ENCODE data around the gene TARS2. TPM values are rescaled to one million over a fixed set of nuclear protein-coding genes. Genes with fewer than 3 reads are reported as not detected.

Gene TARS2
- total and polyA plus RNA-seq, 2 donors from 2014 or later = 20.4 to 25.6 TPM

DNA sequence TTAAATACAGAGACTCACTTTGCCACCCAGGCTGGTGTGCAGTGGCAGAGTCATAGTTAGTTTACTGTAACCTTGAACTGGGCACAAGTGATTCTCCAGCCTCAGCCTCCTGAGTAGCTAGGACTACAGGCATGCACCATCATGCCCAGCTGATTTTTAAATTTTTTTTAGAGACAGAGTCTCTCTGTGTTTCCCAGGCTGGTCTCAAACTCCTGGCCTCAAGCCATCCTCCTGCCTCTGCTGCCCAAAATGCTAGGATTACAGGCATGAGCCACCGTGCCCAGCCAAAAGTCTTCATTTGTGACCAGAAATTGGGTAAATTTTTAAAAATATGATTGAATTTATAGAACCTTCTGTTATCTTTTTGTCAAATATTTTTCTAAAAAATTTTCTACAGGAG is 17.9 kb upstream of the TARS2 start:
- no peak for DNase-seq
- Histone ChIP-seq H3K27me3 (ENCODE audit: control insufficient read depth, insufficient read depth, low read length) (no peaks in the 10 kb centered on the region), H3K4me1 (ENCODE audit: control insufficient read depth in 2 of 3, insufficient read depth in 2 of 3, low read depth in 1 of 3, low read length in 3 of 3) (no peaks in the 10 kb centered on the region), H3K9me3 (ENCODE audit: control insufficient read depth in 2 of 3, insufficient read depth in 1 of 3, low read length in 3 of 3) (no peaks in the 10 kb centered on the region), H3K9ac (ENCODE audit: low read length in 3 of 3) (no peak overlapping the region), H3K4me3 (ENCODE audit: low read length in 3 of 3) (no peak overlapping the region), H3K36me3 (ENCODE audit: control insufficient read depth in 2 of 3, insufficient read depth in 3 of 3, low read length in 3 of 3) (peaks cover 10 to 37% (median 27%) of the 10 kb centered on the region in 3 donors), H3K27ac (ENCODE audit: low read depth in 2 of 2, low read length in 2 of 2) (no peak overlapping the region)
- intact Hi-C loops (cut with DNase I) = loop anchor here (10.0 kb wide), 1 partner anchor 66 kb away; no protein-coding TSS in a partner anchor
- no peak for FAIRE-seq
- TF ChIP-seq, protein P1, sequence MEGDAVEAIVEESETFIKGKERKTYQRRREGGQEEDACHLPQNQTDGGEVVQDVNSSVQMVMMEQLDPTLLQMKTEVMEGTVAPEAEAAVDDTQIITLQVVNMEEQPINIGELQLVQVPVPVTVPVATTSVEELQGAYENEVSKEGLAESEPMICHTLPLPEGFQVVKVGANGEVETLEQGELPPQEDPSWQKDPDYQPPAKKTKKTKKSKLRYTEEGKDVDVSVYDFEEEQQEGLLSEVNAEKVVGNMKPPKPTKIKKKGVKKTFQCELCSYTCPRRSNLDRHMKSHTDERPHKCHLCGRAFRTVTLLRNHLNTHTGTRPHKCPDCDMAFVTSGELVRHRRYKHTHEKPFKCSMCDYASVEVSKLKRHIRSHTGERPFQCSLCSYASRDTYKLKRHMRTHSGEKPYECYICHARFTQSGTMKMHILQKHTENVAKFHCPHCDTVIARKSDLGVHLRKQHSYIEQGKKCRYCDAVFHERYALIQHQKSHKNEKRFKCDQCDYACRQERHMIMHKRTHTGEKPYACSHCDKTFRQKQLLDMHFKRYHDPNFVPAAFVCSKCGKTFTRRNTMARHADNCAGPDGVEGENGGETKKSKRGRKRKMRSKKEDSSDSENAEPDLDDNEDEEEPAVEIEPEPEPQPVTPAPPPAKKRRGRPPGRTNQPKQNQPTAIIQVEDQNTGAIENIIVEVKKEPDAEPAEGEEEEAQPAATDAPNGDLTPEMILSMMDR (IDR thresholded peaks at IDR 0.05; ENCODE audit: borderline replicate concordance, extremely low read depth, insufficient read depth) = no peak

DNA sequence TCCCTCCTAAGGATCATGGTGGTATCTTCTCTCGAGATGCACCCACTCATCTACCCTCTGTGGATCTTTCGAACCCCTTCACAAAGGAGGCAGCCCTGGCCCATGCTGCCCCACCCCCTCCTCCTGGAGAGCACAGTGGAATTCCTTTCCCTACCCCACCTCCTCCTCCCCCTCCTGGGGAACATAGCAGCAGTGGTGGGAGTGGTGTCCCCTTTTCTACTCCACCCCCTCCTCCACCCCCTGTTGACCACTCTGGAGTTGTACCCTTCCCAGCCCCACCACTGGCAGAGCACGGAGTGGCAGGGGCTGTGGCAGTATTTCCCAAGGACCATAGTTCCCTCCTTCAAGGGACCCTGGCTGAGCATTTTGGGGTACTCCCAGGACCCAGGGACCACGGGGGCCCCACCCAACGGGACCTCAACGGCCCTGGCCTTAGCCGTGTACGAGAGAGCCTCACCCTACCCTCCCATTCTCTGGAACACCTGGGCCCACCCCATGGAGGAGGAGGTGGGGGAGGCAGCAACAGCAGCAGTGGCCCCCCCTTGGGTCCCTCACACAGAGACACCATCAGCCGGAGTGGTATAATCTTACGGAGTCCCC is 14.5 kb upstream of the TARS2 start:
- DNase-seq (no peak), FAIRE-seq (no peak)
- no peak overlapping the region for H3K9ac ChIP-seq (ENCODE audit: low read length in 3 of 3)
- H3K9me3 ChIP-seq (ENCODE audit: control insufficient read depth in 2 of 3, insufficient read depth in 1 of 3, low read length in 3 of 3) = no peaks in the 10 kb centered on the region
- H3K27me3 ChIP-seq (ENCODE audit: control insufficient read depth, insufficient read depth, low read length) = no peaks in the 10 kb centered on the region
- H3K27ac ChIP-seq (ENCODE audit: low read depth in 2 of 2, low read length in 2 of 2) = no peak overlapping the region
- TF ChIP-seq, protein P1 (IDR thresholded peaks at IDR 0.05; ENCODE audit: borderline replicate concordance, extremely low read depth, insufficient read depth) = no peak
- H3K4me3 ChIP-seq (ENCODE audit: low read length in 3 of 3) = no peak overlapping the region
- H3K36me3 ChIP-seq (ENCODE audit: control insufficient read depth in 2 of 3, insufficient read depth in 3 of 3, low read length in 3 of 3) = peaks cover 4 to 29% (median 27%) of the 10 kb centered on the region in 3 donors
- H3K4me1 ChIP-seq (ENCODE audit: control insufficient read depth in 2 of 3, insufficient read depth in 2 of 3, low read depth in 1 of 3, low read length in 3 of 3) = no peaks in the 10 kb centered on the region
- intact Hi-C loops (cut with DNase I) = no loop called here

DNA sequence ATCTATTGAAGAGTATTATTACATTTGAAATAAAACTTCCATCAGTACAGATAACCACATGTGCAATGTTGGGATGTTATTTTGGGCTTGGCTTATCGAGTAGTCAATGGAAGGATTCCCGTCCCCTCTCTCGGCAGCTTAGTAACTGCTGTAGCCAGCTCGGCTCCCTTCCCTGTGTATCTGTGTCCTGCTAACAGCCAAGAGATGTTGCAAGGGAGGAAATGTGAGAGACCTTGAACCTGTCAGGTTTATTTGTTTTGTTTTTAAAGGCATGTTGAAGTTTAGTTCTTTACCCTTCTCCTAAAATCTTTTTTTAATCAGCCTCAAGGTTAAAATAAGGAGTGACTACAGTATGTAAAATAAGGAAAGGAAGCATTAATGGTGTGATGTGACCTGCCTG is 13.6 kb upstream of the TARS2 start:
- FAIRE-seq (no peak), DNase-seq (no peak)
- H3K9me3 ChIP-seq (ENCODE audit: control insufficient read depth in 2 of 3, insufficient read depth in 1 of 3, low read length in 3 of 3) = no peaks in the 10 kb centered on the region
- TF ChIP-seq, protein P1 (IDR thresholded peaks at IDR 0.05; ENCODE audit: borderline replicate concordance, extremely low read depth, insufficient read depth) = no peak
- H3K27me3 ChIP-seq (ENCODE audit: control insufficient read depth, insufficient read depth, low read length) = no peaks in the 10 kb centered on the region
- H3K4me1 ChIP-seq (ENCODE audit: control insufficient read depth in 2 of 3, insufficient read depth in 2 of 3, low read depth in 1 of 3, low read length in 3 of 3) = no peaks in the 10 kb centered on the region
- H3K4me3 ChIP-seq (ENCODE audit: low read length in 3 of 3) = no peak overlapping the region
- intact Hi-C loops (cut with DNase I) = no loop called here
- H3K36me3 ChIP-seq (ENCODE audit: control insufficient read depth in 2 of 3, insufficient read depth in 3 of 3, low read length in 3 of 3) = peaks cover 4 to 29% (median 27%) of the 10 kb centered on the region in 3 donors
- H3K9ac ChIP-seq (ENCODE audit: low read length in 3 of 3) = no peak overlapping the region
- no peak overlapping the region for H3K27ac ChIP-seq (ENCODE audit: low read depth in 2 of 2, low read length in 2 of 2)

DNA sequence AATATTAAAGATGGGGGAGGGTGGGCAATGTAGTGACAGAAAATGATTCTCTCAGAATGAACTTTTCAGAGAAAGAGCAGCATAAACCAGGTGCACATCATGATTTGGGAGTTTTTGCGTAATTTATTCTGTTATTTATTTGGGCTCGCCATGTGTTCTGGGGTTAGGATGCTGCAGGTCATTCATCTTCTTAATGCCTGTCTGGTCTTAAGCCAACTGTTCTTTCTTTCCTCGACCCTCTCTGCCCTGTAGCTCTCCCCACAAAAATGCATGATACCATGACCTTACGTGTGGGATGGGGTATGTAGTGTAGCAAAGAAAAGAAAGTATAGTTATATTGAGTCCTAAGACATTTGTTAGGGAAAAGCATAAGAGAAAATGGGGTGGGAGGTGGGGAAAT is 12.3 kb upstream of the TARS2 start:
- Histone ChIP-seq H3K27ac (ENCODE audit: low read depth in 2 of 2, low read length in 2 of 2) (no peak overlapping the region), H3K27me3 (ENCODE audit: control insufficient read depth, insufficient read depth, low read length) (no peaks in the 10 kb centered on the region), H3K4me3 (ENCODE audit: low read length in 3 of 3) (no peak overlapping the region), H3K36me3 (ENCODE audit: control insufficient read depth in 2 of 3, insufficient read depth in 3 of 3, low read length in 3 of 3) (peaks cover 4 to 29% (median 27%) of the 10 kb centered on the region in 3 donors), H3K9me3 (ENCODE audit: control insufficient read depth in 2 of 3, insufficient read depth in 1 of 3, low read length in 3 of 3) (no peaks in the 10 kb centered on the region), H3K4me1 (ENCODE audit: control insufficient read depth in 2 of 3, insufficient read depth in 2 of 3, low read depth in 1 of 3, low read length in 3 of 3) (no peaks in the 10 kb centered on the region), H3K9ac (ENCODE audit: low read length in 3 of 3) (no peak overlapping the region)
- TF ChIP-seq, protein P1 (IDR thresholded peaks at IDR 0.05; ENCODE audit: borderline replicate concordance, extremely low read depth, insufficient read depth) = no peak
- FAIRE-seq (no peak), DNase-seq (peak in 1 of 5 donors; percentile 19)
- intact Hi-C loops (cut with DNase I) = no loop called here

Measured in kidney (tissue), 14 donors.